ENCODE measurements around the gene COMMD7. TPM values are rescaled to one million over a fixed set of nuclear protein-coding genes. Genes with fewer than 3 reads are reported as not detected.

The COMMD7 gene
- total and polyA plus RNA-seq, 2 of the 4 experiments (the other 2 are of a cell fraction) = 51.8 to 67.5 TPM

- Histone ChIP-seq H2AK5ac (ENCODE audit: low read depth, low read length) (peak overlapping the region; percentile 52), H4K20me1 (ENCODE audit: insufficient read depth, low read length) (no peaks in the 10 kb centered on the region), H4K5ac (ENCODE audit: low read depth, low read length) (peak overlapping the region; percentile 45; the same call in 1 of the 2 replicates), H3K9me3 (ENCODE audit: control insufficient read depth, insufficient read depth, low read length) (no peaks in the 10 kb centered on the region), H2BK120ac (ENCODE audit: low read depth, low read length) (peak overlapping the region; percentile 95), H3K4me2 (ENCODE audit: low read depth, low read length) (peak overlapping the region; percentile 70; the same call in 1 of the 2 replicates), H3K4ac (ENCODE audit: low read depth, low read length) (peak overlapping the region; percentile 92), H3K9ac (ENCODE audit: low read depth, low read length) (no peak overlapping the region; the same call in 1 of the 2 replicates), H2AFZ (replicated peaks; ENCODE audit: low read length, poor library complexity) (no peak overlapping the region), H2BK20ac (ENCODE audit: low read depth, low read length) (peak overlapping the region; percentile 91), H3K27ac (ENCODE audit: insufficient read depth, low read length) (peak overlapping the region; percentile 53), H2BK5ac (ENCODE audit: low read depth, low read length, poor library complexity, severe bottlenecking) (peak overlapping the region; percentile 96), H3K79me1 (ENCODE audit: low read depth in 1 of 2, low read length in 2 of 2) (peaks cover 4 to 40% of the 10 kb centered on the region in 2 experiments; a peak in 3 of 4 replicates), H2AK9ac (replicated peaks; ENCODE audit: low read depth, low read length, poor library complexity) (no peak overlapping the region), H3K4me1 (ENCODE audit: control insufficient read depth, insufficient read depth, low read length) (peaks cover 12% of the 10 kb centered on the region), H3K18ac (ENCODE audit: low read depth, low read length) (peak overlapping the region; percentile 71), H4K91ac (ENCODE audit: insufficient read depth, low read depth, low read length) (peak overlapping the region; percentile 67), H3K9me1 (ENCODE audit: insufficient read depth, low read length) (0 out of 2 replicates have a peak, but pooled peaks cover 13% of the 10 kb centered on the region), H3K36me3 (ENCODE audit: control insufficient read depth, insufficient read depth, low read length) (peaks cover 20% of the 10 kb centered on the region), H4K8ac (ENCODE audit: low read depth in 2 of 2, low read length in 2 of 2) (peak overlapping the region; percentile 53 to 91; a peak in 3 of 4 replicates), H3K56ac (ENCODE audit: extremely low read depth, insufficient read depth, low read length) (peak overlapping the region; percentile 64; the same call in 1 of the 2 replicates), H3K4me3 (ENCODE audit: insufficient read depth, low read depth, low read length) (no peak overlapping the region), H3K14ac (replicated peaks; ENCODE audit: low read depth, low read length) (peak overlapping the region; percentile 89), H3K23ac (ENCODE audit: low read depth, low read length) (peak overlapping the region; percentile 91), H2BK15ac (ENCODE audit: low read depth, low read length) (peak overlapping the region; percentile 42; the same call in 1 of the 3 replicates), H3K27me3 (ENCODE audit: control insufficient read depth, insufficient read depth, low read length) (no peaks in the 10 kb centered on the region)
- ChIA-PET CTCF (interaction anchor here (1.1 kb wide), 1 partner anchor 56 kb away, joined by 3 read pairs; no protein-coding TSS in a partner anchor), POLR2A (ENCODE audit: unreplicated experiment) (no interaction called here)
- peak; percentile 75 for ATAC-seq (ENCODE audit: low read depth)
- DNase-seq = peak; percentile 55
- WGBS, 2 experiments (ENCODE audit: extremely low coverage in 2 of 2, insufficient read length in 1 of 2) = 100% methylated on average over 1 of the region's 5 CpGs; no CpG with 5 or more reads in 1 of the 2 experiments
- dilution Hi-C loops (cut with HindIII; ENCODE audit: low sequenced_read_pairs, unreplicated experiment) (no loop called here), in situ Hi-C loops (cut with MboI; ENCODE audit: low sequenced_read_pairs) (no loop called here), intact Hi-C loops (cut with micrococcal nuclease) (no loop called here)
- BruUV-seq (replicated peaks) = no TSS peak
- TF ChIP-seq MAZ (IDR thresholded peaks at IDR 0.05; ENCODE audit: borderline replicate concordance, low read depth, low read length) (0 out of 2 replicates have a peak, but pooled peaks have one; percentile 15), CEBPB (IDR thresholded peaks at IDR 0.05; ENCODE audit: low read depth, low read length) (peak; percentile 73; the same call in 1 of the 2 replicates), RFX5 (IDR thresholded peaks at IDR 0.05; ENCODE audit: low read depth, low read length) (no peak)
These were observed 35.3 kb downstream of the COMMD7 start for GRCh38 chr20:32707691-32708581.

All from IMR-90 (cell line).